ENCODE data around the gene KCNH1.

The KCNH1 gene

DNA sequence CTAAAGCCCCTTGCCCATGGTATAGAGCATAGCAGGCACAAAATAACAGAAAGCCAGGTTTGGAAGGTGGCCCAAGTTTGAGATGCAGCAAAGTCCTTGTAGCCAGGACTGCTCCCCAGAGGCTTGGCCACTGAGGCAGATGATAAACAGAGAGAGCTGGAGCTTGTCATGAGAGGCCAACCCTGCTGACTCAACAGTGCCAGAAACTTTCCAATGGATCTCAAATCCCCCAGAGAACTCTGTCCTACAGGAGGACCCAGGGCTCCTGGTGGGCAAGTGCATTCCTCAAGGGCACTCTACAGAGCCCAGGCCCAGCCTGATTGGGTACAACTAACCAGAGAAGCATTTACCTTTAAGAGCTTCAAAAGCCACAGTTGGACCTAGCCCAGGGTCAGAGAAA, 280.7 kb downstream of the KCNH1 start:
- H3K4me3 ChIP-seq (ENCODE audit: low read length), result no peak overlapping the region
- DNase-seq (ENCODE audit: low read depth), result no peak
- TF ChIP-seq, protein P1, sequence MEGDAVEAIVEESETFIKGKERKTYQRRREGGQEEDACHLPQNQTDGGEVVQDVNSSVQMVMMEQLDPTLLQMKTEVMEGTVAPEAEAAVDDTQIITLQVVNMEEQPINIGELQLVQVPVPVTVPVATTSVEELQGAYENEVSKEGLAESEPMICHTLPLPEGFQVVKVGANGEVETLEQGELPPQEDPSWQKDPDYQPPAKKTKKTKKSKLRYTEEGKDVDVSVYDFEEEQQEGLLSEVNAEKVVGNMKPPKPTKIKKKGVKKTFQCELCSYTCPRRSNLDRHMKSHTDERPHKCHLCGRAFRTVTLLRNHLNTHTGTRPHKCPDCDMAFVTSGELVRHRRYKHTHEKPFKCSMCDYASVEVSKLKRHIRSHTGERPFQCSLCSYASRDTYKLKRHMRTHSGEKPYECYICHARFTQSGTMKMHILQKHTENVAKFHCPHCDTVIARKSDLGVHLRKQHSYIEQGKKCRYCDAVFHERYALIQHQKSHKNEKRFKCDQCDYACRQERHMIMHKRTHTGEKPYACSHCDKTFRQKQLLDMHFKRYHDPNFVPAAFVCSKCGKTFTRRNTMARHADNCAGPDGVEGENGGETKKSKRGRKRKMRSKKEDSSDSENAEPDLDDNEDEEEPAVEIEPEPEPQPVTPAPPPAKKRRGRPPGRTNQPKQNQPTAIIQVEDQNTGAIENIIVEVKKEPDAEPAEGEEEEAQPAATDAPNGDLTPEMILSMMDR (conservative IDR thresholded peaks at IDR 0.05; ENCODE audit: low read depth, low read length), result no peak

- DNase-seq (ENCODE audit: low read depth), result no peak
- H3K4me3 ChIP-seq (ENCODE audit: low read length), result no peak overlapping the region
- TF ChIP-seq, protein P1 (conservative IDR thresholded peaks at IDR 0.05; ENCODE audit: low read depth, low read length), result no peak
Observed at GRCh38 chr1:210850556-210850955, 283.4 kb downstream of the KCNH1 start.

DNA sequence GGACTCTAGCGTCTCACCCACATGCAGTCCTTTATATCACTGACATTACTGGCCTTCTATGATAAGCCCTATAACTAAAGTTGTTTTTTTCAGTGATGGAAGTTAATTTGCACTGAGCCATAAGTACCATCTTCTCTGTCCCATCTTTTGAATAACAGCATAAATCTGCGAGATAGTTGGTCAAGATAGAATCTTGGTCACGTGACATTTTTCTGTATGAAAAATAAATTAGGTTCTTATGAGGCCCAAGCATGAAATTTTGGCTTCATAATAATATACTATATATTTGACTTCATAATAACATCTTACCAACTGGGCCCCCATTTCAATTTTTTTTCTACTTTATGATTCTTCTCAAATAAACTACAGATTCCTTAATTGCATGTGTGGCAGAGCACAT, 285.5 kb downstream of the KCNH1 start:
- TF ChIP-seq, protein P1 (conservative IDR thresholded peaks at IDR 0.05; ENCODE audit: low read depth, low read length), result no peak
- DNase-seq (ENCODE audit: low read depth), result no peak
- H3K4me3 ChIP-seq (ENCODE audit: low read length), result no peak overlapping the region

- no peak overlapping the region for H3K4me3 ChIP-seq (ENCODE audit: low read length)
- TF ChIP-seq, protein P1 (conservative IDR thresholded peaks at IDR 0.05; ENCODE audit: low read depth, low read length), result no peak
Observed at GRCh38 chr1:210841926-210842625, 291.9 kb downstream of the KCNH1 start.

DNA sequence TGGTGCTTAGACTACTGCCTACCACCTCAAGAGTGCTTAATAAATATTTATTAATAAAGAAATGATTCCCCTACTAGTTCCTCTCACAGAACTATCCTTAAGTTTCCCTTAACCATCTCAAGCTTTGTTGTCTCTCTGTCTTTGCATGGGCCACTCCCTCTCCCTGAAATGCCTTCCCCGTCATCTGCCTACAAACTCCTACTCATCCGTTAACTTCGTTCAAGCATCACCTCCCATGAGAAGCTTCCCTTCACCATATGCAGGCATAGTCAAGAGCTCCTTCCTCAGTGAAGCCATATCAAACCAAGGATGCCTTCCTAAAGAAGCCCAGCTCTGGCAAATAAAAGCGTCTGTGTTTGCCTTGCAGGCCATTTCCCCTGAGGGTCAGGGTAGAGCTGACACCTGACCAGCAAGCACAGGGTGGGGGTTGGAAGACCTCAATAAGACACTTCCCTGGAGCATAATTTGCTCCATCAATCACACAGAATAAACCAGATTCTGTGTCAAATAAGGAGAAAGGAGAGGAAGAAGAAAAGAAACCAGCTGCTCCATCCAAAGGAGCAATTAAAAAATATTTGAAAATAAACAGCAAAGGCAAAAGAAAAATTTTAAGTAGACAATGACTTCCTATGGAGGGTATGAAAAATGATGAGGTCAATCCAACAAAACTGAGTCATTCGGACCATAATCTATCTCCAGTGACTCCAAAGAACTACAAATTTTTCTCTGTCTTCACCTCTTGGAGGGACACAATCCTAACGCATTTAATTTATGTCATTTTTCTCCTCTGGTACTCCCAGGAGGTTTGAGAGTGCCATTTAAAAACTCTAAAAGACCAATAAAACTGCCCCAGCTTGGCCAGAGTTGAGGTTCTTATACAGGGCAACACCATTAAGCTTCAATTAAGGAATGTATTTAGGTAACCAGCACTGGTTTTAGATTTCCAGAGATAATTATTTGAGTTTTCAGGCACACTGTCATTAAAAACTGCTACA, 303.6 kb downstream of the KCNH1 start:
- no peak for DNase-seq (ENCODE audit: low read depth)
- TF ChIP-seq, protein P1 (conservative IDR thresholded peaks at IDR 0.05; ENCODE audit: low read depth, low read length), result no peak
- no peak overlapping the region for H3K4me3 ChIP-seq (ENCODE audit: low read length)

More at GRCh38 chr1:210841926-210842625, 291.9 kb downstream of the KCNH1 start:
- no peak for DNase-seq (ENCODE audit: low read depth)

- no peak overlapping the region for H3K4me3 ChIP-seq (ENCODE audit: low read length)
Observed at GRCh38 chr1:210828996-210829596, 304.9 kb downstream of the KCNH1 start.

More at GRCh38 chr1:210828996-210829596, 304.9 kb downstream of the KCNH1 start:
- peak; percentile 2 for DNase-seq (ENCODE audit: low read depth)
- TF ChIP-seq, protein P1 (conservative IDR thresholded peaks at IDR 0.05; ENCODE audit: low read depth, low read length), result no peak

Data from retinal pigment epithelial cell (primary cell).